SW480 (cell line): ENCODE results near the gene CRACDL.

Experiments used
- DNase-seq: peaks from one replicate; pipeline ENCODE4 v3.0.0-alpha.2; 2016; ENCODE audit warnings: low spot score

Gene CRACDL

GRCh38 chr2:98748292-98749065 lies 187.5 kb downstream of the CRACDL start:
- no peak for DNase-seq

GRCh38 chr2:98747888-98748287 lies 188.1 kb downstream of the CRACDL start:
- DNase-seq = no peak

GRCh38 chr2:98746426-98746825 lies 189.6 kb downstream of the CRACDL start:
- DNase-seq = no peak

GRCh38 chr2:98744595-98744994 lies 191.4 kb downstream of the CRACDL start:
- DNase-seq = no peak
